ENCODE data around the gene OPRL1. TPM values are rescaled to one million over a fixed set of nuclear protein-coding genes. Genes with fewer than 3 reads are reported as not detected.
A peak's percentile ranks its signal among the peaks of the same experiment; 100 is the strongest.

OPRL1 gene
- total RNA-seq, 1 donor from 2014 or later = 0.75 TPM

DNA sequence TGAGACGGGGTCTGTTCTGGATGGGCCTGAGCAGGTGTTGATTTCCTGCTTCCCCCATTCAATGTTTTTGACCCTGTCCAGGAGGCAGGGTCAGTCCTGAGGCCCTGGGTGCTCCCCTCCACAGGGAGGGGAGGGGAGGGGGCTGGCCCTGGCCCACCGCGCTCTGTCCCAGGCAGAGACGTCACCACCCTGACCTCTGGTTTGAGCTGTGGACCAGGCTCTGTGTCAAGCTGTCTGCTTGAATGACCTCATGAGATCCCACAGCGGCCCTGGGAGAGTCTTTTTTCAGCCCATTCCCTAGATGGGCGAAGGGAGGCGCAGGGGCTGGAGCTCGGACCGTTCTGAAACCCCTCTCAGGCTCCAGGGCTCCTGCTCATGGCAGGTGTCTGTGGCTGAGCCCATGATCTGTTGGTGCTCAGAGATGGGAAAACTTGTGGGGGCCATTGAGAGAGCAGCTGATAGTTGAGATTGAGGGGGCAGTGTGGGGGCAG is 13.2 kb downstream of the OPRL1 start:
- ATAC-seq (ENCODE audit: poor library complexity) (no peak), DNase-seq (no peak)
- intact Hi-C loops (cut with DNase I) = no loop called here

DNA sequence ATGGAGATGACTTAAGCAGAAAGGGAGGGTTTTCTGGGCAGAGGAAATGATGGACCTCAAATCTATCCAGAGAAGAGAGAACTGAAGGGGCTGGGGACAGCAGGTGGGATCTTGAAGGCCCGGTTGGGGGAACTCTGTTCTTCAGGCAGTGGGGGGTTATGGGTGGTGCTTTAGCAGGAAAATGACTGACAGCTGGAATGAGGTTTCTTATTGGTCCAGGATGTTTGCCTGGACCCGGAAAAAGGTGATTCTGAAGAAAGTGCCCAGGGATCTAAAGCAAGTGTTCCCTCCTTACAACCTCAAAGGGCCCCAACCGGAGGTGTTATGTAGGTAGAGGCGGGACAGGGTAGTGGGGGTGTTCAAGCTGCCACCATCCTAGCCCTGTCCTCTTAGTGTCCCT is 15.6 kb downstream of the OPRL1 start:
- DNase-seq = no peak
- no peak for ATAC-seq (ENCODE audit: poor library complexity)
- intact Hi-C loops (cut with DNase I) = no loop called here

DNA sequence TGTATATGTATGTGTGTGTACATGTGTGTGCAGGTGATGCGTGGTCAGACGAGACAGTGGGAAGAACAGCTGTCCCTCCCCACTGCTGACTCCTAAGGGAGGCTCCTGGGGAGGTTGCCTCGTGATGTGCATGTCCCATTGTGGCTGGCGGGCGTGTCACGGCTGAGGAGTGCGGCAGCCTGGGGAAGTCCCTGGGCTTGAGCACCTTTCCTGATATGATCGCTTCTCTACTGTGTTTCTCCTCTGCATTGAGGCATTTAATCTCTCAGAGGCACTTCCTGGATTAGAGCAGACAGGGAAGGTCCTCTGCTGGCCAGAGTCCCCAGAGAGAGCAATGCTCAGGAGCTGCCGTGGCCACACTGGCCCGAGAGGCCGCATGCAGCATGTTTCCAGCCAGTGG is 16.0 kb downstream of the OPRL1 start:
- ATAC-seq (ENCODE audit: poor library complexity) (no peak), DNase-seq (no peak)
- intact Hi-C loops (cut with DNase I) = no loop called here

DNA sequence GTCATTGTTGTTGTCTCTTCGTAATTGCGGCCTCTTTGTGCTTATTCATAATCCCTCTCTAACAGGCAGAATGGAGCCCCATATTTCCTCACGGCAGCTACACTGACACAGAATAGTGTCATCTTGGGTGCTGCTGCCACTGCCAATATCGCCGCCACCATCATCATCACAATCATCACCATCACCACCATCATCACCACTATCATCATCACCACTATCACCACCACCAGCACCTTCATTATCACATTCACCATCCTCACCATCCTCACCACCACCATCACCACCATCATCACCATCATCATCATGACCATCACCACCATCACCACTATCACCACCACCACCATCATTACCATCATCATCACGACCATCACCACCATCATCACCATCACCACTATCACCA is 16.7 kb downstream of the OPRL1 start:
- intact Hi-C loops (cut with DNase I) = no loop called here

DNA sequence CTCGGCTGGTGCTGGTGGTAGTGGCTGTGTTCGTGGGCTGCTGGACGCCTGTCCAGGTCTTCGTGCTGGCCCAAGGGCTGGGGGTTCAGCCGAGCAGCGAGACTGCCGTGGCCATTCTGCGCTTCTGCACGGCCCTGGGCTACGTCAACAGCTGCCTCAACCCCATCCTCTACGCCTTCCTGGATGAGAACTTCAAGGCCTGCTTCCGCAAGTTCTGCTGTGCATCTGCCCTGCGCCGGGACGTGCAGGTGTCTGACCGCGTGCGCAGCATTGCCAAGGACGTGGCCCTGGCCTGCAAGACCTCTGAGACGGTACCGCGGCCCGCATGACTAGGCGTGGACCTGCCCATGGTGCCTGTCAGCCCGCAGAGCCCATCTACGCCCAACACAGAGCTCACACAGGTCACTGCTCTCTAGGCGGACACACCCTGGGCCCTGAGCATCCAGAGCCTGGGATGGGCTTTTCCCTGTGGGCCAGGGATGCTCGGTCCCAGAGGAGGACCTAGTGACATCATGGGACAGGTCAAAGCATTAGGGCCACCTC is 18.7 kb downstream of the OPRL1 start:
- intact Hi-C loops (cut with DNase I) = no loop called here
- DNase-seq = no peak
- no peak for ATAC-seq (ENCODE audit: poor library complexity)

More for the DNA sequence above, 16.7 kb downstream of the OPRL1 start:
- no peak for ATAC-seq (ENCODE audit: poor library complexity)
- DNase-seq = no peak

DNA sequence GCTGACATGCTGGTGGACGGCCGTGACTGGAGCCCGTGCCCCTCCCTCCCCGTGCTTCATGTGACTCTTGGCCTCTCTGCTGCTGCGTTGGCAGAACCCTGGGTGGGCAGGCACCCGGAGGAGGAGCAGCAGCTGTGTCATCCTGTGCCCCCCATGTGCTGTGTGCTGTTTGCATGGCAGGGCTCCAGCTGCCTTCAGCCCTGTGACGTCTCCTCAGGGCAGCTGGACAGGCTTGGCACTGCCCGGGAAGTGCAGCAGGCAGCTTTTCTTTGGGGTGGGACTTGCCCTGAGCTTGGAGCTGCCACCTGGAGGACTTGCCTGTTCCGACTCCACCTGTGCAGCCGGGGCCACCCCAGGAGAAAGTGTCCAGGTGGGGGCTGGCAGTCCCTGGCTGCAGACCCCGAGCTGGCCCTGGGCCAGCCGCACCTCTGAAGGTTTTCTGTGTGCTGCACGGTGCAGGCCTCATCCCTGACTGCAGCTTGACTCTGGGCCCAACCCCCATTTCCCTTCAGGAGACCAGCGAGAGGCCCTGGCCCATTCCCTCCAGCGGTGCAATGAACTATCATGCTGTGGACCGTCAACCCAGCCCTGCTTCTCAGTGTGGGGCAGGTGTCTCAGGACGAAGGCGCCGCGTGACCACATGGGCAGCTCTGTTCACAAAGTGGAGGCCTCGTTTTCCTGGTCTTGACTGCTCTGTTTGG is 19.4 kb downstream of the OPRL1 start:
- DNase-seq (peak; percentile 22), ATAC-seq (ENCODE audit: poor library complexity) (no peak)
- intact Hi-C loops (cut with DNase I) = no loop called here

DNA sequence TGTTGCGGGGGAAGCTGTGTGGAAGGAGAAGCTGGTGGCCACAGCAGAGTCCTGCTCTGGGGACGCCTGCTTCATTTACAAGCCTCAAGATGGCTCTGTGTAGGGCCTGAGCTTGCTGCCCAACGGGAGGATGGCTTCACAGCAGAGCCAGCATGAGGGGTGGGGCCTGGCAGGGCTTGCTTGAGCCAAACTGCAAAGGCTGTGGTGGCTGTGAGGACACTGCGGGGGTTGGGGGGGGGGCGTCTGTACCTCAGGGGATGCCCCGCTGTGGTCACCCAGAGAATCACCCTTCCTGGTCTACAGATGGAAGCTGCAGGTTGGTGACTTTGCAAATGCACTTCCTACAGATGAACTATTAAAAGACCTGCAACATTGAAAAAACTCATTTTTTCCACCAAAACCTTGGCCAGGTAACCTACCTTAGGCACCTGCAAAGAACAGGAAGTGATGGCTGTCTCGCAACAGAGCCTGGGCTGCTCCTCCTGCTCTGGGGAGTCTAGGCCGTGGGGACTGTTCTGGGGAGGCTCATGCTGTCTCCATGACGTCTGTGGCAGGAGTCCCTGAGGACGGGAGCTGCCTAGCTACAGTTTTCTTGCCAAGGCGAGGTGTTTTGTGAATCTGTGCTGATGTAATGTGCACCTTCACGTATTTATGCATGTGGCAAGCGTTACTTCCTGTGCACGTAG is 20.1 kb downstream of the OPRL1 start:
- no peak for ATAC-seq (ENCODE audit: poor library complexity)
- DNase-seq = peak; percentile 14
- intact Hi-C loops (cut with DNase I) = no loop called here

DNA sequence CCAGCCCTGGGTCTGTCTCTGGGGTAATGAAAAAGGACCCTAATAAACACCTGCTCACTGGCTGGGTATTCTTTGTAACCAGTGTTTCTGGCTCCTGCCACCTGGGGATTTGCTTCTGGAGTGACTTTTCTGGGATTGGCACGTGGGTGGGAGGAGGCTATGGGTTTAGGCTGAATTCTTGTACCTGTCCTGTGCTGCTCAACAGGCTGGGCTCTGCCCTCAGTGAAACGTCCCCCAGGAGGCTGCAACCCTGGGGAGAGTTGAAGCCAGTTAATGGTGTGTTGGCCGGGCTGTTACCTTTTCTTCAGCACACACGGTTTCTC is 20.6 kb downstream of the OPRL1 start:
- intact Hi-C loops (cut with DNase I) = no loop called here
- no peak for ATAC-seq (ENCODE audit: poor library complexity)
- peak; percentile 30 for DNase-seq

DNA sequence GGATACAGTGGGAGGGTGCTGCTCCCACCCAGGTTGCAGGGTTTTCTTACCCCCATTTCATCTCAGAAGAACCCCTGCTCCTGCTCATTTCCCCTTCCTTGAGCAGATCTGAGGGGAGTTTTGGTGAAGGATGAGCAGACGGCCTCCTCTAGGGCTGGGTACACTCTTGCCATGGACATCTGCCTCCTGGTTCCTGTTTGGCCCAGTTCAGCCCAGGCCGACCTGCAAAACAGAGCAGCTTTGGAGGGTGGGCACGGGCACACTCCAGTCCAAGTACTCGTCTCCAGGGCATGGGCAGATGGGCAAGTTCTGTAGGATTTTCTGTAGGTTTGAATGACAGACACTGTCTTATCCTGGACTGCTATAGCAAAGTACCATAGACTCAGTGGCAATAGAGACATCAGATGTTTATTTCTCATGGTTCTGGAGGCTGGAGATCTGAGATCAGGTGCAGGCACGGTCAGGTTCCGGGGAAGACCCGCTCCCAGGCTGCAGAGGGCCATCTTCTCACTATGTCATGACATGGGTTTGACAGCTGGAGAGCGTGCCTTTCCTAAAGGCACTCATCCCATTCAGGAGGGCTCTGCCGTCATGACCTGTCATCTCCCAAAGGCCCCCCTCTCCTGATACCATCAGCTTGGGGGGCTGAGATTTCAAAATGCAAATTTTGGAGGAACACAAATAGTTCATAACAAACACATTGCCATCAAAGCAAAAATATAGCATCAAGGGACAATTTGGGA is 21.2 kb downstream of the OPRL1 start:
- intact Hi-C loops (cut with DNase I) = no loop called here
- DNase-seq (peak; percentile 8), ATAC-seq (ENCODE audit: poor library complexity) (no peak)

DNA sequence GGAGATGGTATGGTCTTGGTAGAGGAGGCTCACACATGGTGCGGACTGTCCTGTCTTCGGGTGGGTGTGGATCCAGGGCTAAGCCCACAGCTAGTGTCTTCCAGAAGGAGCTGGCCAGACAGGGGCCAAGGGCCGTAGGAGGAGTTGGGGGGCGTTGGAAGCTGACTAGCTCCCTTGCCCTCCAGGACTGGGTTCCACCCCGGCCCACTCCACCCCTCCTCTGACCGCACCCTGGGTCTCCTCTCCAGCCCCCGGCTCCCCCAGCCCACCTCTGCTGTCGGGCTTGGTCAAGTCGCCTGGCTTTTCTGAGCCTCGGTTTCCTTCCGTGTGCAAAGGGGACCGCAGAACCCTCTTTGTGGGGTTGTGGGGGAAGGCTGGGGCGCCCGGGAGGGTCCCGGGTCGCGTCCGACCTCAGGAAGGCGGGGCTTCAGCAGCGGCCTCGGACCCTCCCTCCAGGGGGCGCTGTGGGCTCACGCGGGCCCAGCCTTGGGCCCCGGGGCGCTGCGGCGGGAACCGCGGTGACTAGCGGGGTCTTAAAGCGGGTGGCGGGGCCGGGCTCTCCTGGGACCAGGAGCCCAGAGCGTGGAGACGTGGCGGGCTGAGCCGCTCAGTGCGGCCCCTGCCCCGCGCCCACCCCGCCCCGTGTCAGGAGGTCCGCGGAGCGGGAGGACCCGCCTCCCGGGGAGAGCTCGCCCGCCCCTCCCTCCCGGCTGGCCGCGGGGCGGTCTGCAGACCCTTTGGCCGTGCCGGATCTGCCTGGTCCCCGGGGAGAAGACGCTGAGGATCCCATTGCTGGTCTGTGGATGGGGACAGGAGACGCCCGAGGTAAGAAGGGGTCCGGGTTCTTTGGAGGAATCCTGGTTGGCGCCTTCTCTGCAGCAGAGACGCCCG is 22.1 kb downstream of the OPRL1 start:
- intact Hi-C loops (cut with DNase I) = no loop called here
- ATAC-seq (ENCODE audit: poor library complexity) (peak; percentile 88), DNase-seq (peak; percentile 67)

DNA sequence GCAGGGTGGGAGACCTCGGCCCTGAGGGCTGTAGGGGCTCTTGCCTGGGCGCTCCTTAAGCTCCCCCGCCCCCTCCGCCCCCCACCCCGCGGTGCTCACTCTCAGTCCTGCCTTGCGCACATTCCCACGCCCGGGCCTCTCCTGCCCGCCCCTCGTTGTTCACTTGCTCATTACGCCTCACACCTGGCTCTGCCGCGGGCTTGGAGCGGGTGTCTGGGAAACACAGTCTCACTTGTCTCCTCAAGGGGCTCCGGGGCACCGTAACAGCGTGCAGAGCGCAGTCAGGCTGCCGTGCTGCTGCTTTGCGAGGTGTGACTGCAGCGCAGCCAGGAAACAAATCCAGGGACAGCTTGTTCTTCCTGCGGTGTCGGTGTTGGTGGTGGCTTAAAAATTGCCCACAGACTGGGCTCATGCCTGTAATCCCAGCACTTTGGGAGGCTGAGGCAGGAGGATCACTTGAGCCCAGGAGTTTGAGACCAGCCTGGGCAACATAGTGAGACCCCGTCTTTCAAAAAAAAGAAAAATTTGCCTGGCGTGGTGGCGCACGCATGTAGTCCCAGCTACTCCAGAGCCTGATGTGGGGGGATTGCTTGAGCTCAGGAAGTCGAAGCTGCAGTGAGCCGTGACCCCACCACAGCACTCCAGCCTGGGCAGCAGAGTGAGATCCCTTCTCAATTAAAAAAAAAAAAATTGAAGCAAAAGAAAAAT is 22.9 kb downstream of the OPRL1 start:
- ATAC-seq (ENCODE audit: poor library complexity) = peak; percentile 78
- intact Hi-C loops (cut with DNase I) = no loop called here

DNA sequence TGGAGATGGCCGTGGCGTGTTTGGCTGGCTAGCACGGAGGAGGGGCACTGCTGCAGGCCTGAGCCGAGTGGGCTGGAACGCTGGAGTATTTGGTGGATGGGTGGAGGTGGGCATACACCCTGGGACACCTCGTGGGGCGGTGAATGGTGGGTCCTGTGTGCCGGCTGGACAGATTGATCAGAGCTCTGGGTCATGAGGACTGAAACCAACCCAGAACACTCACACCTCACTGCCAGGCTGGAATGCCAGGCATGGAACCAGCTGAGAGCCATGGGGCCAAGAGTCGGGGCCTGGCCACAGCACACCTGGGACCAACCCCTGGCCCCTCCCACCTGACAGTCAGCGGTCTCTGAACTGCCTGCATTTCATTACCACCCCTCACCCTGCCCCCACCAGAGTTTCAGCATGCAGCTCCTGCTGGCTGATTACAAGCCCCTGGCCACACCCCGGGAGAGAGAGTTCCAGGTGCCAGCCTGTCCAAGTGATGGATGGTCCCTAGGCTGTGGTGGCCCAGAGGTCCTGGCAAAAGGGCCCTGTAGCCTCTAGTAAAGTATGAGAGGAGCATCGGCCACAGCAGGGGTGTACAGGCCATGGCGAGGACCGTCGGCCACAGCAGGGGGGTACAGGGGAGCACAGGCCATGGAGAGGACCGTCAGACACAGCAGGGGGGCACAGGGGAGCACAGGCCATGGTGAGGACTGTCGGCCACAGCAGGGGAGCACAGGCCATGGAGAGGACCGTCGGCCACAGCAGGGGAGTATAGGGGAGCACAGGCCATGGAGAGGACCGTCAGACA is 24.2 kb downstream of the OPRL1 start:
- ATAC-seq (ENCODE audit: poor library complexity) (no peak), DNase-seq (peak; percentile 24)
- intact Hi-C loops (cut with DNase I) = no loop called here

More for the DNA sequence above, 22.9 kb downstream of the OPRL1 start:
- DNase-seq = peak; percentile 42

DNA sequence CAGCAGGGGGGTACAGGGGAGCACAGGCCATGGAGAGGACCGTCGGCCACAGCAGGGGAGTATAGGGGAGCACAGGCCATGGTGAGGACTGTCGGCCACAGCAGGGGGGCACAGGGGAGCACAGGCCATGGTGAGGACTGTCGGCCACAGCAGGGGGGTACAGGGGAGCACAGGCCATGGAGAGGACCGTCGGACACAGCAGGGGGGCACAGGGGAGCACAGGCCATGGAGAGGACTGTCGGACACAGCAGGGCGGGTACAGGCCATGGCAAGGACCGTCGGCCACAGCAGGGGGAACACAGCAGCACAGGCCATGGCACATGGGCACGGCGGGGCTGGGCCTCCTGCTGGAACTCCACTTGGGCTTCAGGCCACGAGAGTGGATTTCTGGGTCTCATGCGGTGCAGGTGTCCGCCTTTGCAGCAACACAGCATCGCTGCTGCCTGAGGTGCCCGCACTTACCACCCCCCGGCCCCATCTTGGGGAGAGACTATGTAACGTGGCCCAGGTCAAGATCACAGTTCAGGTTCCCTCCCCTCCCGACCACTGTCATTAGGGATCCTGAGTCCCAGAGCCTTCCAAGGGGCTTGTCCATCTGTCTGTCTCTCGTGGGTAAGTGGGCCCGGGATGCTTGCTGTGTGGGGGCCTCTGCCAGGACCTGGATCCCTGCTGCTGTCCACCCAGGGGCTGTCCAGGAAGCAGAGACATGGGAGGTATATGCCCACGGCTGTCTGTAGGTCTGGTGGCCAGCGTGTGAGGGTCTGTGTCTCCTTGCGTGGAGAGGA is 25.0 kb downstream of the OPRL1 start:
- intact Hi-C loops (cut with DNase I) = no loop called here
- ATAC-seq (ENCODE audit: poor library complexity) = no peak

DNA sequence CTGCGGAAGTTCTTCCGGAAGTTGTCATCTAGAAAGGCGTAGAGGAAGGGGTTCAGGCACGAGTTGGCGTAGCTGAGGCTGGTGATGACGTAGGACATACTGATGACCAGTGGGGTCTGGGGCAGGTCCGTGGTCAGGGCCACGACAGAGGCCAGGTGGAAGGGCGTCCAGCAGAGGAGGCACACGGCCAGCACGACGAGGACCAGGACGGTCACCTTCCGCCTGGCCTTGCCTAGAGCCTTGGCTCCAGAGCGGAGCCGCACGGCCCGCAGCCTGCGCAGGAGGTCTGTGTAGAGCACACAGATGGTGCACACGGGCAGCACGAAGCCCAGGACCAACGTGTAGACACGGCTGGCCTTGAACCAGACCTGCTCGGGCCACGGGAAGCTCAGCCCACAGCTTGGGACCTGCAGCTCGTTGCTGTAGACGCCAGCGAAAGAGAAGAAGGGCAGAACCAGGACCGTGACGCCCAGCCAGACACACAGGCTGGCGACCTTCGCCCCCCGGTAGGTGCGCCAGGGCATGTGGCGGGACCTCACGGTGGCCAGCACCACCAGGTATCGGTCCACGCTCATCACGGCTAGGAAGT is 26.1 kb downstream of the OPRL1 start:
- ATAC-seq (ENCODE audit: poor library complexity) (no peak), DNase-seq (peak; percentile 36)
- intact Hi-C loops (cut with DNase I) = no loop called here

More for the DNA sequence above, 25.0 kb downstream of the OPRL1 start:
- peak; percentile 17 for DNase-seq

DNA sequence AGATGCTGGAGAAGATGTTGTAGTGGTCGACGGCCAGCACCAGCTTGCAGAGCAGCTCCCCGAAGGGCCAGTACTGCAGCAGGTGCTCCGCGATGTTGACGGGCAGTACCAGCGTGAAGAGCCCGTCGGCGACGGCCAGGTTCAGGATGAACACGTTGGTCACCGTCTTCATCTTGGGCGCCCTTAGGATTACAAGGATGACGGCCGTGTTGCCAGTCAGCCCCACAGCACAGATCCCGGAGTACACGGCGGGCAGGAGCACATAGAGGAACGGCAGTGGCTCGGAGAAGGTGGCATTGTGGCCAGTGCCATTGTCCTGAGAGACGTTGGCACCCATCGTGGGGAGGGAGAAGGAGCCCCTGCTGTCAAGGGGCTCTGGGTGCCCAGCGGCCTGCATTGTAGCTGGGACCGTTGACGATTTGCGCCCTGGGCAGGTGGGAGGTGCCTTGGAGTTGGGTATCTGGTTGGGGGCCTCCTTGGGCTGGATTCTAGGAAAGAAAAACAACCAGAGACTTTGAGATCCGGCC is 26.6 kb downstream of the OPRL1 start:
- ATAC-seq (ENCODE audit: poor library complexity) (no peak), DNase-seq (peak; percentile 15)
- intact Hi-C loops (cut with DNase I) = no loop called here
